Activated gamma-delta T cell treated with Interleukin-2 at 50 U/mL for 16 hours (primary cell): Measurements from ENCODE around the gene PSMB10.
"Not testable (repeated sequence)": the region's sequence is repeated elsewhere in the genome, so short reads cannot be mapped to it uniquely, and the experiment has no call there.

Experiments used
- DNase-seq: peaks from one replicate; pipeline ENCODE4 v3.0.0-alpha.2; 2020

PSMB10 gene

GRCh38 chr16:67924140-67924906, 12.3 kb downstream of the PSMB10 start:
- no peak for DNase-seq

GRCh38 chr16:67923414-67924116, 13.1 kb downstream of the PSMB10 start:
- DNase-seq: no peak

GRCh38 chr16:67922740-67923139, 13.9 kb downstream of the PSMB10 start:
- no peak for DNase-seq

GRCh38 chr16:67922221-67922620, 14.4 kb downstream of the PSMB10 start:
- no peak for DNase-seq

- no peak for DNase-seq
These were observed 16.9 kb downstream of the PSMB10 start for GRCh38 chr16:67919622-67920221.

GRCh38 chr16:67917852-67918236, 18.8 kb downstream of the PSMB10 start:
- DNase-seq: peak; percentile 22

- no peak for DNase-seq
These were observed 19.4 kb downstream of the PSMB10 start for GRCh38 chr16:67917140-67917851.

GRCh38 chr16:67915831-67916723, 20.6 kb downstream of the PSMB10 start:
- DNase-seq: no peak

- not testable (repeated sequence) for DNase-seq
These were observed 21.2 kb downstream of the PSMB10 start for GRCh38 chr16:67915496-67915769.

- DNase-seq: no peak
These were observed 21.7 kb downstream of the PSMB10 start for GRCh38 chr16:67914758-67915495.

GRCh38 chr16:67910158-67910557, 26.5 kb downstream of the PSMB10 start:
- DNase-seq: no peak

- DNase-seq: no peak
These were observed 27.5 kb downstream of the PSMB10 start for GRCh38 chr16:67909056-67909742.

- no peak for DNase-seq
These were observed 29.1 kb downstream of the PSMB10 start for GRCh38 chr16:67907397-67908180.

- no peak for DNase-seq
These were observed 33.8 kb downstream of the PSMB10 start for GRCh38 chr16:67902831-67903230.

- DNase-seq: no peak
These were observed 34.9 kb downstream of the PSMB10 start for GRCh38 chr16:67901734-67902133.

GRCh38 chr16:67897231-67897630, 39.4 kb downstream of the PSMB10 start:
- no peak for DNase-seq

- DNase-seq: no peak
These were observed 42.8 kb downstream of the PSMB10 start for GRCh38 chr16:67893743-67894399.

- DNase-seq: peak; percentile 92
These were observed 43.5 kb downstream of the PSMB10 start, which contains the start of gene PSKH1 for GRCh38 chr16:67892899-67893742. TSS of gene PSKH1 (plus strand) at chr16:67893254. CDS start at chr16:67908750, 15,496 bp downstream.

- no peak for DNase-seq
These were observed 44.3 kb downstream of the PSMB10 start for GRCh38 chr16:67892375-67892774.
